Right cardiac atrium (tissue), 5 donors: Measurements from ENCODE around the gene TCEAL3. TPM values are rescaled to one million over a fixed set of nuclear protein-coding genes. Genes with fewer than 3 reads are reported as not detected.

ENCODE experiments used
- ATAC-seq, 2 donors: fragments of 200-7000 bp; cut with Tn5 transposase; one replicate each; pipeline versions ENCODE4 v1.8.0 to v1.9.1; 2020; ENCODE audit warnings: moderate library complexity in 2 of 2, mild to moderate bottlenecking in 1 of 2
- DNase-seq, 3 donors: peaks; one replicate each; pipeline ENCODE4 v3.0.0-alpha.2; 2020
- H3K27ac ChIP-seq: one replicate; pipeline ENCODE4 v1.5.1; 2013; ENCODE audit warnings: mild to moderate bottlenecking, low read length, control low read depth, moderate library complexity
- H3K27me3 ChIP-seq: one replicate; pipeline ENCODE4 v1.6.1; 2013; ENCODE audit not compliant: control insufficient read depth, insufficient read depth
- H3K4me1 ChIP-seq: one replicate; pipeline ENCODE4 v1.6.1; 2013; ENCODE audit warnings: low read length; ENCODE audit not compliant: control insufficient read depth, insufficient read depth
- H3K4me3 ChIP-seq: one replicate; pipeline ENCODE4 v1.5.1; 2013; ENCODE audit warnings: low read length, control low read depth
- H3K9me3 ChIP-seq: one replicate; pipeline ENCODE4 v1.6.1; 2013; ENCODE audit warnings: low read length; ENCODE audit not compliant: control insufficient read depth
- WGBS: extraction: QIAGEN DNeasy Blood & Tissue Kit; methylation state at CpG from one replicate; pipeline ENCODE4 v1.1.7; 2013; 5-methylcytosine and 5-hydroxymethylcytosine counted together
- intact Hi-C, 4 donors: fragments of 100-400 bp; cut with DNase I; formaldehyde crosslinking; loops; one replicate each; pipeline versions ENCODE4 v1.11.0 to v1.14.0; 2022 to 2023
- long read RNA-seq, 4 donors: library from polyadenylated mRNA; unstranded; transcript quantifications; one replicate each; pipeline ENCODE4 v2.0.0, GENCODE V29; 2020 to 2021
- polyA plus RNA-seq: library from polyadenylated mRNA; stranded (reverse); fragments of 200-250 nt; gene quantifications from one replicate; pipeline ENCODE4 v1.2.3, GENCODE V29; 2013
- total RNA-seq, 4 donors: library from RNA; stranded (reverse); fragmentation: NEBNext Ultra II Directional; extraction: Animal tissue kit (Norgen Biotek cat#: 25700); gene quantifications; one replicate each; pipeline ENCODE4 v1.2.1, GENCODE V29; 2021
- donor health status: healthy with polysubstance abuse.
- donor health status: DM: no; HTN: yes; CAD: no.
- donor health status: DM: no; HTN: no; CAD: no.
- donor health status: DM: no; HTN: yes; CAD: no; lungs with severe emphysema.
- donor health status: DM: yes; HTN: yes; CAD: no.

Gene TCEAL3
- total RNA-seq (10 to 100 TPM; 35.4 to 42.8 (median 42.3) TPM), polyA plus RNA-seq (71.5 TPM)
- long read RNA-seq, donor 1, transcript TCEAL3-201 (3 exons, 1,124 nt), result minor isoform, 16 of 74 reads
- long read RNA-seq, donor 1, transcript TCEAL3-202 (3 exons, 1,113 nt), result major isoform, 46 of 74 reads
- long read RNA-seq, donor 1, partial matches to known transcripts, result 3 of 74 reads
- long read RNA-seq, donor 1, other reads (novel, unspliced or antisense), result 9 of 74 reads
- long read RNA-seq, donor 2, transcript TCEAL3-202 (3 exons, 1,113 nt), result major isoform, 17 of 28 reads
- long read RNA-seq, donor 2, partial matches to known transcripts, result 5 of 28 reads
- long read RNA-seq, donor 2, other reads (novel, unspliced or antisense), result 2 of 28 reads
- long read RNA-seq, donor 3, transcript TCEAL3-201 (3 exons, 1,124 nt), result minor isoform, 10 of 35 reads
- long read RNA-seq, donor 3, transcript TCEAL3-202 (3 exons, 1,113 nt), result major isoform, 21 of 35 reads
- long read RNA-seq, donor 3, partial matches to known transcripts, result 0 of 35 reads
- long read RNA-seq, donor 3, other reads (novel, unspliced or antisense), result 4 of 35 reads
- long read RNA-seq, donor 4, transcript TCEAL3-202 (3 exons, 1,113 nt), result major isoform, 24 of 31 reads
- long read RNA-seq, donor 4, partial matches to known transcripts, result 0 of 31 reads
- long read RNA-seq, donor 4, other reads (novel, unspliced or antisense), result 6 of 31 reads

- peak; percentile 95 to 96 for ATAC-seq
- H3K27me3 ChIP-seq, result no peaks in the 10 kb centered on the region
- DNase-seq, result peak; percentile 58 to 87 (median 86)
- H3K27ac ChIP-seq, result peak within 1 kb of the TSS; percentile 99
- intact Hi-C loops, result no loop called here
- under 1% methylated on average over 53 of the region's 59 CpGs for WGBS
- no peaks in the 10 kb centered on the region for H3K9me3 ChIP-seq
- peaks cover 2% of the 10 kb centered on the region for H3K4me1 ChIP-seq
- peak within 1 kb of the TSS; percentile 96 for H3K4me3 ChIP-seq
Measured at GRCh38 chrX:103607364-103608305, at the start of gene TCEAL3. Gene TCEAL3 (plus strand): TSS chrX:103607963. CDS start chrX:103609065, 1,102 bp downstream.

- no peak for DNase-seq
- Histone ChIP-seq H3K27me3 (no peaks in the 10 kb centered on the region), H3K9me3 (no peaks in the 10 kb centered on the region)
Measured at GRCh38 chrX:103560256-103560655, 47.5 kb upstream of the TCEAL3 start.

GRCh38 chrX:103562801-103563200, 45.0 kb upstream of the TCEAL3 start:
- H3K9me3 ChIP-seq, result no peaks in the 10 kb centered on the region
- 84% methylated on average over 2 of the region's 2 CpGs for WGBS
- no peaks in the 10 kb centered on the region for H3K27me3 ChIP-seq
- H3K4me1 ChIP-seq, result no peaks in the 10 kb centered on the region
- intact Hi-C loops, result no loop called here
- ATAC-seq (no peak), DNase-seq (no peak)
- H3K4me3 ChIP-seq, result no peak overlapping the region
- no peak overlapping the region for H3K27ac ChIP-seq

More at GRCh38 chrX:103560256-103560655, 47.5 kb upstream of the TCEAL3 start:
- Histone ChIP-seq H3K27ac (no peak overlapping the region), H3K4me3 (no peak overlapping the region), H3K4me1 (no peaks in the 10 kb centered on the region)
- no peak for ATAC-seq
- intact Hi-C loops, result no loop called here
- 57% methylated on average over 1 of the region's 1 CpG for WGBS

GRCh38 chrX:103565197-103565596, 42.6 kb upstream of the TCEAL3 start:
- no peaks in the 10 kb centered on the region for H3K9me3 ChIP-seq
- H3K4me3 ChIP-seq, result no peak overlapping the region
- intact Hi-C loops, result no loop called here
- 52% methylated on average over 4 of the region's 4 CpGs for WGBS
- no peaks in the 10 kb centered on the region for H3K27me3 ChIP-seq
- ATAC-seq (peak; percentile 65 to 66), DNase-seq (no peak)
- H3K27ac ChIP-seq, result no peak overlapping the region
- H3K4me1 ChIP-seq, result no peaks in the 10 kb centered on the region

GRCh38 chrX:103565752-103566151, 42.0 kb upstream of the TCEAL3 start:
- no peak overlapping the region for H3K27ac ChIP-seq
- intact Hi-C loops, result no loop called here
- H3K4me1 ChIP-seq, result no peaks in the 10 kb centered on the region
- ATAC-seq (peak; percentile 62 to 65), DNase-seq (no peak)
- no peaks in the 10 kb centered on the region for H3K9me3 ChIP-seq
- no peaks in the 10 kb centered on the region for H3K27me3 ChIP-seq
- H3K4me3 ChIP-seq, result no peak overlapping the region
- WGBS, result 38% methylated on average over 1 of the region's 1 CpG

GRCh38 chrX:103571121-103571520, 36.6 kb upstream of the TCEAL3 start:
- no peaks in the 10 kb centered on the region for H3K9me3 ChIP-seq
- no peaks in the 10 kb centered on the region for H3K4me1 ChIP-seq
- no peak overlapping the region for H3K27ac ChIP-seq
- no peak for DNase-seq
- no peak overlapping the region for H3K4me3 ChIP-seq
- 86% methylated on average over 6 of the region's 6 CpGs for WGBS
- no peaks in the 10 kb centered on the region for H3K27me3 ChIP-seq
- ATAC-seq, result no peak
- intact Hi-C loops, result no loop called here

GRCh38 chrX:103571726-103572125, 36.0 kb upstream of the TCEAL3 start:
- WGBS, result 89% methylated on average over 4 of the region's 4 CpGs

GRCh38 chrX:103573202-103573601, 34.6 kb upstream of the TCEAL3 start:
- intact Hi-C loops, result no loop called here
- Histone ChIP-seq H3K4me3 (no peak overlapping the region), H3K9me3 (no peaks in the 10 kb centered on the region), H3K27ac (no peak overlapping the region), H3K4me1 (no peaks in the 10 kb centered on the region), H3K27me3 (no peaks in the 10 kb centered on the region)
- ATAC-seq (no peak), DNase-seq (no peak)
- 87% methylated on average over 1 of the region's 1 CpG for WGBS

More at GRCh38 chrX:103571726-103572125, 36.0 kb upstream of the TCEAL3 start:
- intact Hi-C loops, result no loop called here
- Histone ChIP-seq H3K9me3 (no peaks in the 10 kb centered on the region), H3K4me1 (no peaks in the 10 kb centered on the region), H3K27ac (no peak overlapping the region), H3K4me3 (no peak overlapping the region), H3K27me3 (no peaks in the 10 kb centered on the region)
- ATAC-seq, result no peak
- no peak for DNase-seq

GRCh38 chrX:103584596-103584995, 23.2 kb upstream of the TCEAL3 start:
- ATAC-seq (no peak), DNase-seq (no peak)
- Histone ChIP-seq H3K27me3 (no peaks in the 10 kb centered on the region), H3K9me3 (no peaks in the 10 kb centered on the region), H3K27ac (no peak overlapping the region), H3K4me1 (no peaks in the 10 kb centered on the region), H3K4me3 (peak overlapping the region; percentile 96)
- 55% methylated on average over 3 of the region's 3 CpGs for WGBS
- intact Hi-C loops, result no loop called here

- DNase-seq (peak; percentile 57 to 87 (median 80)), ATAC-seq (peak; percentile 95 to 96)
- no peaks in the 10 kb centered on the region for H3K9me3 ChIP-seq
- peak within 1 kb of the TSS; percentile 98 for H3K27ac ChIP-seq
- H3K27me3 ChIP-seq, result no peaks in the 10 kb centered on the region
- H3K4me3 ChIP-seq, result peak within 1 kb of the TSS; percentile 96
- under 1% methylated on average over 55 of the region's 56 CpGs for WGBS
- H3K4me1 ChIP-seq, result no peaks in the 10 kb centered on the region
- intact Hi-C loops, result no loop called here
Measured at GRCh38 chrX:103585411-103586313, 22.1 kb upstream of the TCEAL3 start, which contains the start of gene TCEAL4. Gene TCEAL4 (plus strand): TSS chrX:103585515. CDS start chrX:103586676, 1,161 bp downstream.
